K562 (cell line): Measurements from ENCODE around the gene GATA6. TPM values are rescaled to one million over a fixed set of nuclear protein-coding genes. Genes with fewer than 3 reads are reported as not detected.

Experiments
- polyA plus RNA-seq, 8 experiments: library from polyadenylated mRNA; depleted of rRNA in 4 of 8; stranded (reverse) in 5 of 8; unstranded in 3 of 8; fragments of >200 nt; fragmentation: Nextera tagmentation in 2 of 8; fragmentation: Illumina TruSeq in 1 of 8; extraction: Ambion mirVana in 2 of 8; extraction: Trizol in 1 of 8; gene quantifications; 2 replicates each; pipeline versions ENCODE4 v1.2.1 to v1.2.3, GENCODE V29; 2011 to 2014; ENCODE audit warnings: inconsistent platforms in 1 of 8, missing spikeins in 1 of 8
- small RNA-seq: library from RNA; depleted of rRNA; stranded (forward); fragments of <200 nt; gene quantifications from one replicate; pipeline ENCODE3, GENCODE V24; 2014
- total RNA-seq, 7 experiments: library from RNA; depleted of rRNA in 6 of 7; stranded (reverse); fragments of >200 nt in 6 of 7; fragmentation: Illumina TruSeq in 2 of 7; extraction: Trizol in 2 of 7; gene quantifications; 2 replicates each; pipeline versions ENCODE4 v1.2.1 to v1.2.3, GENCODE V29; 2011 to 2021; ENCODE audit warnings: low replicate concordance in 1 of 7
- TF ChIP-seq, protein P1 (sequence below), 2 experiments: fragments of 450-650 bp in 1 of 2; IDR thresholded peaks; 2 replicates each; pipeline ENCODE4 v1.6.1; 2011 to 2017; ENCODE audit warnings: low read depth in 2 of 2, antibody characterized with exemption in 1 of 2, borderline replicate concordance in 1 of 2, low read length in 1 of 2, mild to moderate bottlenecking in 1 of 2, mixed read lengths in 1 of 2; ENCODE audit not compliant: control insufficient read depth in 1 of 2

GATA6 gene
- total and polyA plus RNA-seq, 9 of the 15 experiments (the other 6 are each of a cell fraction or from before 2014, with no cell fraction given): 0.01 to 0.24 (median 0.16) TPM; not detected in 5

GRCh38 chr18:22250591-22250996 lies 81.2 kb downstream of the GATA6 start (continued):
- TF ChIP-seq, protein P1, sequence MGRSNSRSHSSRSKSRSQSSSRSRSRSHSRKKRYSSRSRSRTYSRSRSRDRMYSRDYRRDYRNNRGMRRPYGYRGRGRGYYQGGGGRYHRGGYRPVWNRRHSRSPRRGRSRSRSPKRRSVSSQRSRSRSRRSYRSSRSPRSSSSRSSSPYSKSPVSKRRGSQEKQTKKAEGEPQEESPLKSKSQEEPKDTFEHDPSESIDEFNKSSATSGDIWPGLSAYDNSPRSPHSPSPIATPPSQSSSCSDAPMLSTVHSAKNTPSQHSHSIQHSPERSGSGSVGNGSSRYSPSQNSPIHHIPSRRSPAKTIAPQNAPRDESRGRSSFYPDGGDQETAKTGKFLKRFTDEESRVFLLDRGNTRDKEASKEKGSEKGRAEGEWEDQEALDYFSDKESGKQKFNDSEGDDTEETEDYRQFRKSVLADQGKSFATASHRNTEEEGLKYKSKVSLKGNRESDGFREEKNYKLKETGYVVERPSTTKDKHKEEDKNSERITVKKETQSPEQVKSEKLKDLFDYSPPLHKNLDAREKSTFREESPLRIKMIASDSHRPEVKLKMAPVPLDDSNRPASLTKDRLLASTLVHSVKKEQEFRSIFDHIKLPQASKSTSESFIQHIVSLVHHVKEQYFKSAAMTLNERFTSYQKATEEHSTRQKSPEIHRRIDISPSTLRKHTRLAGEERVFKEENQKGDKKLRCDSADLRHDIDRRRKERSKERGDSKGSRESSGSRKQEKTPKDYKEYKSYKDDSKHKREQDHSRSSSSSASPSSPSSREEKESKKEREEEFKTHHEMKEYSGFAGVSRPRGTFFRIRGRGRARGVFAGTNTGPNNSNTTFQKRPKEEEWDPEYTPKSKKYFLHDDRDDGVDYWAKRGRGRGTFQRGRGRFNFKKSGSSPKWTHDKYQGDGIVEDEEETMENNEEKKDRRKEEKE (IDR thresholded peaks at IDR 0.05; ENCODE audit: borderline replicate concordance in 1 of 2, control insufficient read depth in 1 of 2, low read depth in 2 of 2, low read length in 1 of 2): no peak

Small RNA genes lying within 50 kb of the gene (small RNA-seq; reads per million reads assigned to genes)
- gene RNU6-702P (not detected), gene RNU6ATAC20P (not detected)

Other genes starting within 250 kb of the GATA6 start
- gene CTAGE1, start 248.3 kb downstream of the GATA6 start, total RNA-seq (2014; rRNA removed): not detected in 2 replicates
- gene CTAGE1, start 248.3 kb downstream of the GATA6 start, total RNA-seq (2014; rRNA removed; fragmentation: Illumina TruSeq; extraction: Trizol): not detected in 2 replicates
- not detected in 2 replicates for gene CTAGE1, start 248.3 kb downstream of the GATA6 start, total RNA-seq (2015; rRNA removed; fragmentation: Illumina TruSeq; extraction: Trizol)
- gene CTAGE1, start 248.3 kb downstream of the GATA6 start, total RNA-seq (2021): not detected in 2 replicates
- gene CTAGE1, start 248.3 kb downstream of the GATA6 start, polyA plus RNA-seq (2011; rRNA removed): not detected in 2 replicates
- gene CTAGE1, start 248.3 kb downstream of the GATA6 start, polyA plus RNA-seq (2014; fragmentation: Illumina TruSeq; extraction: Trizol): not detected in 2 replicates
- not detected for gene CTAGE1, start 248.3 kb downstream of the GATA6 start, polyA plus RNA-seq (2014; fragmentation: Nextera tagmentation; extraction: Ambion mirVana)
- gene CTAGE1, start 248.3 kb downstream of the GATA6 start, polyA plus RNA-seq (2014; rRNA removed): not detected in 2 replicates